ENCODE measurements around the gene USP8.

GRCh38 chr15:50484781-50485180 lies 60.6 kb downstream of the USP8 start:
- no peak for TF ChIP-seq CTCF (IDR thresholded peaks at IDR 0.05)
- no peak for TF ChIP-seq POLR2A (IDR thresholded peaks at IDR 0.05)
